Osteocyte (in vitro differentiated cells): ENCODE results near the gene GLIPR1L2. TPM values are rescaled to one million over a fixed set of nuclear protein-coding genes. Genes with fewer than 3 reads are reported as not detected.

Experiments used
- DNase-seq: peaks from one replicate; pipeline ENCODE4 v3.0.0; 2021; ENCODE audit warnings: mixed read lengths; ENCODE audit not compliant: unreplicated experiment; ENCODE audit errors: extremely low spot score
- H3K27ac Mint-ChIP-seq: one replicate; pipeline ENCODE4 v1.8.0; 2021; ENCODE audit warnings: mild to moderate bottlenecking, mixed read lengths; ENCODE audit not compliant: unreplicated experiment
- H3K27me3 Mint-ChIP-seq: one replicate; pipeline ENCODE4 v1.8.0; 2021; ENCODE audit warnings: mixed read lengths; ENCODE audit not compliant: unreplicated experiment
- H3K36me3 Mint-ChIP-seq: one replicate; pipeline ENCODE4 v1.8.0; 2021; ENCODE audit warnings: mixed read lengths; ENCODE audit not compliant: unreplicated experiment
- H3K4me1 Mint-ChIP-seq: one replicate; pipeline ENCODE4 v1.8.0; 2021; ENCODE audit warnings: mixed read lengths; ENCODE audit not compliant: unreplicated experiment
- H3K4me3 Mint-ChIP-seq: one replicate; pipeline ENCODE4 v1.8.0; 2021; ENCODE audit warnings: mild to moderate bottlenecking, moderate library complexity, mixed read lengths; ENCODE audit not compliant: unreplicated experiment
- H3K9me3 Mint-ChIP-seq: one replicate; pipeline ENCODE4 v1.8.0; 2021; ENCODE audit warnings: mixed read lengths; ENCODE audit not compliant: unreplicated experiment
- CTCF ChIP-seq: fragments of 200-600 bp; sonication (generic); IDR thresholded peaks from 2 replicates; pipeline ENCODE4 v1.5.0; 2021; ENCODE audit warnings: antibody characterized with exemption, mild to moderate bottlenecking, moderate library complexity
- total RNA-seq: library from RNA; stranded (reverse); gene quantifications from 2 replicates; pipeline ENCODE4 v1.2.1, GENCODE V29; 2021

Gene GLIPR1L2
- total RNA-seq, 1 donor from 2014 or later = 0.78 TPM

GRCh38 chr12:75390156-75390898, 562 bp upstream of the GLIPR1L2 start:
- H3K27ac Mint-ChIP-seq = peak overlapping the region; percentile 96
- no peaks in the 10 kb centered on the region for H3K9me3 Mint-ChIP-seq
- peak overlapping the region; percentile 85 for H3K4me3 Mint-ChIP-seq

GRCh38 chr12:75404231-75404630, 13.3 kb downstream of the GLIPR1L2 start:
- no peaks in the 10 kb centered on the region for H3K36me3 Mint-ChIP-seq
- no peaks in the 10 kb centered on the region for H3K4me1 Mint-ChIP-seq
- H3K27me3 Mint-ChIP-seq = no peaks in the 10 kb centered on the region
- no peak overlapping the region for H3K4me3 Mint-ChIP-seq
- H3K27ac Mint-ChIP-seq = no peak overlapping the region
- peaks cover 4% of the 10 kb centered on the region for H3K9me3 Mint-ChIP-seq
- no peak for DNase-seq
- no peak for TF ChIP-seq CTCF

More at GRCh38 chr12:75390156-75390898, 562 bp upstream of the GLIPR1L2 start:
- Mint-ChIP-seq H3K4me1 (peaks cover 36% of the 10 kb centered on the region), H3K27me3 (no peaks in the 10 kb centered on the region), H3K36me3 (no peaks in the 10 kb centered on the region)
- TF ChIP-seq CTCF = no peak
- no peak for DNase-seq

GRCh38 chr12:75407683-75408082, 16.8 kb downstream of the GLIPR1L2 start:
- Mint-ChIP-seq H3K36me3 (no peaks in the 10 kb centered on the region), H3K4me1 (peaks cover 2% of the 10 kb centered on the region), H3K27me3 (no peaks in the 10 kb centered on the region), H3K4me3 (no peak overlapping the region), H3K27ac (no peak overlapping the region), H3K9me3 (peaks cover 4% of the 10 kb centered on the region)
- TF ChIP-seq CTCF = no peak
- DNase-seq = no peak

- DNase-seq = no peak
- Mint-ChIP-seq H3K27me3 (no peaks in the 10 kb centered on the region), H3K9me3 (peaks cover 4% of the 10 kb centered on the region), H3K4me3 (no peak overlapping the region), H3K36me3 (no peaks in the 10 kb centered on the region), H3K27ac (no peak overlapping the region), H3K4me1 (peaks cover 10% of the 10 kb centered on the region)
- TF ChIP-seq CTCF = no peak
Measured at GRCh38 chr12:75409830-75410229, 18.9 kb downstream of the GLIPR1L2 start.

GRCh38 chr12:75414671-75415070, 23.8 kb downstream of the GLIPR1L2 start:
- DNase-seq = no peak
- peaks cover 32% of the 10 kb centered on the region for H3K4me1 Mint-ChIP-seq
- no peak for TF ChIP-seq CTCF
- H3K27ac Mint-ChIP-seq = peak overlapping the region; percentile 60
- H3K36me3 Mint-ChIP-seq = no peaks in the 10 kb centered on the region
- H3K4me3 Mint-ChIP-seq = peak overlapping the region; percentile 26
- H3K27me3 Mint-ChIP-seq = no peaks in the 10 kb centered on the region
- peaks cover 6% of the 10 kb centered on the region for H3K9me3 Mint-ChIP-seq
